ENCODE results near the gene SETD5. TPM values are rescaled to one million over a fixed set of nuclear protein-coding genes. Genes with fewer than 3 reads are reported as not detected.

The SETD5 gene
- 10 to 100 TPM; 40.8 to 84.2 (median 53.9) TPM for total RNA-seq
- polyA plus RNA-seq = 10 to 100 TPM; 28.2 to 28.7 TPM
- long read RNA-seq, donor 1, partial matches to known transcripts = 2 of 6 reads
- long read RNA-seq, donor 1, other reads (novel, unspliced or antisense) = 4 of 6 reads
- long read RNA-seq, donor 2, partial matches to known transcripts = 19 of 28 reads
- long read RNA-seq, donor 2, other reads (novel, unspliced or antisense) = 7 of 28 reads
- long read RNA-seq, donor 3, partial matches to known transcripts = 8 of 19 reads
- long read RNA-seq, donor 3, other reads (novel, unspliced or antisense) = 11 of 19 reads

DNA sequence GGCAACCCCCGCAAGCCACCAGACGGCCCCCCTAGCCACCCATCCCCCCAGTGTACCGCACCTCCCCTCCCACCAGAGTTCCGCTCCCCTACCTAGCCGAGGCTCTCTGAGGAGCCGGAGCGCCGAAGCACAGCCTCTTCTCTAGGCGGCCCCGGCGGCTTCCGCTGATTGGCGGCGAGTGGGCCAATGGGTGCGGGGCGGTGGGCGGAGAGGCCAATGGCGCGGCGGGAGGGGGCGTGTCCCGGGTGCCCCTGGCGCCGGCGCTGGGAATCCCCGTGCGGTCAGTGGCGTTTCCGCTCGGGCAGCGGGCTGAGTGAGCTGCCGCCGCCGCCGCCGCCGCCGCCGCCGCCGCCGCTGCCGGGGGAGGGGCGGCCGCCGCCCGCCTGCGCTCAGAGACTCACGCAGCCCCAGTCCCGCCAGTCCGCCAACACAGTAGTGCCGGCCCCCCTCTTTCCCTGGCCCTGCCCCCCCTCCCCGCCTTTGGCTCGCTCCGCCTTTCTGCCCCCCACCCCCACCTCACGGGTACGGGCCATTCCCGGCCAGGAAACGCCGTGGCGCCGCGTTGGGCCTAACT, at the start of gene SETD5:
Gene SETD5, plus strand, starts transcription at position 284 of the 574 bp plus-strand sequence. CDS start 31,324 bp downstream, outside the sequence.
- intact Hi-C loops (cut with DNase I) = loop anchor here in 6 of 10 donors (2.0 to 5.0 kb wide), 3 partner anchors 25 to 35 kb away; partner anchors contain the start of gene THUMPD3 (in 5 of the 6)
- Histone ChIP-seq H3K36me3 (peaks cover 0 to 30% (median 24%) of the 10 kb centered on the region in 9 donors), H3K9me3 (no peaks in the 10 kb centered on the region), H3K27ac (peak within 1 kb of the TSS; percentile 95 to 99 (median 99)), H3K27me3 (no peaks in the 10 kb centered on the region), H3K4me1 (peaks cover 23 to 74% (median 65%) of the 10 kb centered on the region in 12 donors), H3K4me3 (peak within 1 kb of the TSS; percentile 70 to 98 (median 89))
- TF ChIP-seq, protein P1, sequence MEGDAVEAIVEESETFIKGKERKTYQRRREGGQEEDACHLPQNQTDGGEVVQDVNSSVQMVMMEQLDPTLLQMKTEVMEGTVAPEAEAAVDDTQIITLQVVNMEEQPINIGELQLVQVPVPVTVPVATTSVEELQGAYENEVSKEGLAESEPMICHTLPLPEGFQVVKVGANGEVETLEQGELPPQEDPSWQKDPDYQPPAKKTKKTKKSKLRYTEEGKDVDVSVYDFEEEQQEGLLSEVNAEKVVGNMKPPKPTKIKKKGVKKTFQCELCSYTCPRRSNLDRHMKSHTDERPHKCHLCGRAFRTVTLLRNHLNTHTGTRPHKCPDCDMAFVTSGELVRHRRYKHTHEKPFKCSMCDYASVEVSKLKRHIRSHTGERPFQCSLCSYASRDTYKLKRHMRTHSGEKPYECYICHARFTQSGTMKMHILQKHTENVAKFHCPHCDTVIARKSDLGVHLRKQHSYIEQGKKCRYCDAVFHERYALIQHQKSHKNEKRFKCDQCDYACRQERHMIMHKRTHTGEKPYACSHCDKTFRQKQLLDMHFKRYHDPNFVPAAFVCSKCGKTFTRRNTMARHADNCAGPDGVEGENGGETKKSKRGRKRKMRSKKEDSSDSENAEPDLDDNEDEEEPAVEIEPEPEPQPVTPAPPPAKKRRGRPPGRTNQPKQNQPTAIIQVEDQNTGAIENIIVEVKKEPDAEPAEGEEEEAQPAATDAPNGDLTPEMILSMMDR (IDR thresholded peaks at IDR 0.05) = no peak
- peak; percentile 18 to 84 for TF ChIP-seq POLR2A (IDR thresholded peaks at IDR 0.05)
- DNase-seq (peak; percentile 99), ATAC-seq (peak; percentile 79 to 87 (median 86))
- WGBS, 4 donors = 0 to 1% (median 1%) methylated on average over 2 to 63 of the region's 63 CpGs

DNA sequence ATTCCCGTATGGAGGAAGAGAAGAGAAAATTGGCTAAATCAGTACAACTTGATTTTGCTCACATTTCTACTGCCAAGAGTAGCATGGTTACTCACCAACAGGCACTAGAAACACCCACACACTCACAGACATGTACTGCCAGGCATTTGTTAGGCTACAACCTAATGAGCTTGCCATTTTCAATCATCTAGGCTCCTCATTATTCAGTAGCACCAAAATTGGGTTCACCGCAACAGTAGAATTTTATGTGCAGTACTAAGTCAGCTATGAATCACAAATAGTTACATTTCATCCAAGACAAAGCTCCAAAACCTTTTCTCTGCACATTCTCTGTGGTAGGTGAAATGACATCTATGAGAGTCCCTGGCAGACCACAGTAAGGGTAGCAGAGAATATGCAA, 49.5 kb upstream of the SETD5 start:
- Histone ChIP-seq H3K36me3 (peaks cover 0 to 10% (median 0%) of the 10 kb centered on the region in 9 donors), H3K27ac (no peak overlapping the region), H3K27me3 (no peaks in the 10 kb centered on the region), H3K9me3 (no peaks in the 10 kb centered on the region), H3K4me3 (no peak overlapping the region), H3K4me1 (peaks cover 0 to 2% (median 0%) of the 10 kb centered on the region in 12 donors)
- no peak for DNase-seq
- TF ChIP-seq, protein P1 (IDR thresholded peaks at IDR 0.05) = no peak
- TF ChIP-seq POLR2A (IDR thresholded peaks at IDR 0.05) = no peak
- intact Hi-C loops (cut with DNase I) = no loop called here
- WGBS, 4 donors = 48 to 81% (median 50%) methylated on average over 2 of the region's 2 CpGs
- no peak for ATAC-seq

- H3K27me3 ChIP-seq = no peaks in the 10 kb centered on the region
- WGBS, 4 donors = 31 to 60% (median 39%) methylated on average over 2 of the region's 2 CpGs
- peaks cover 0 to 8% (median 0%) of the 10 kb centered on the region in 12 donors for H3K4me1 ChIP-seq
- H3K36me3 ChIP-seq = peaks cover 0 to 10% (median 0%) of the 10 kb centered on the region in 9 donors
- ATAC-seq = no peak
- H3K9me3 ChIP-seq = no peaks in the 10 kb centered on the region
- H3K27ac ChIP-seq = no peak overlapping the region
- TF ChIP-seq, protein P1 (IDR thresholded peaks at IDR 0.05) = no peak
- TF ChIP-seq POLR2A (IDR thresholded peaks at IDR 0.05) = no peak
- no peak overlapping the region for H3K4me3 ChIP-seq
- intact Hi-C loops (cut with DNase I) = loop anchor here in 5 of 10 donors (5.0 to 10.0 kb wide), 3 partner anchors 73 to 305 kb away; no protein-coding TSS in a partner anchor
- no peak for DNase-seq
Observed at GRCh38 chr3:9349321-9350117, 47.9 kb upstream of the SETD5 start.
